GM12892 (cell line): ENCODE results near the gene WWOX.

Experiments used
- POLR2A ChIP-seq: IDR thresholded peaks from 2 replicates; pipeline ENCODE4 v1.6.1; 2011; ENCODE audit warnings: low read depth, low read length, control low read depth
- POLR2AphosphoS5 ChIP-seq: IDR thresholded peaks from 2 replicates; pipeline ENCODE4 v1.6.1; 2011; ENCODE audit warnings: low read depth, low read length, control low read depth
- TAF1 ChIP-seq: IDR thresholded peaks from 2 replicates; pipeline ENCODE4 v1.6.1; 2011; ENCODE audit warnings: low read depth, mild to moderate bottlenecking, control low read depth, low read length, borderline replicate concordance

DNA sequence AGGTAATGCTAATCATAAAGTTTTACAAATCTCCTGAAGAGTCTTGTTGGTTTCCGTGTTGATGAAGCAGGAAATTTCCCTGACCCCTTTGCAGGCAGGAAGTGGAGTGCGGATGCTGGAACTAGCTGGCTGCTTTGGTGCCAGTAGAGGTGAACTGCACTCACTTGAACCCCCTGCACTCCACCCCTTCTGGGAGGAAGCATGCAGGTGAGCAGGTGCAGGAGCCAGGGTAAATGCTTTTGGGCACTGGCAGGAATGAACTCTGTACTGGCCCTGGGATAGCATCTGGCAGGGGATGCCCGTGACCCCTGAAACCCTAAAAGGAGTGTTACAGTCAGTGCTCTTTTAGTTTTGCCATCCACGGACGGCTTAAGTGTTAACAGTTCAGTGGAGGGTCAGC, 430.4 kb downstream of the WWOX start:
- TF ChIP-seq POLR2A = no peak
- no peak for TF ChIP-seq TAF1
- TF ChIP-seq POLR2AphosphoS5 = no peak
